GM18520 (cell line): ENCODE data around the gene ZNF467.

Experiments
- ATAC-seq: cut with Tn5 transposase; IDR thresholded peaks from one replicate; pipeline ENCODE4 v1.9.1; 2021; ENCODE audit not compliant: unreplicated experiment

Gene ZNF467

DNA sequence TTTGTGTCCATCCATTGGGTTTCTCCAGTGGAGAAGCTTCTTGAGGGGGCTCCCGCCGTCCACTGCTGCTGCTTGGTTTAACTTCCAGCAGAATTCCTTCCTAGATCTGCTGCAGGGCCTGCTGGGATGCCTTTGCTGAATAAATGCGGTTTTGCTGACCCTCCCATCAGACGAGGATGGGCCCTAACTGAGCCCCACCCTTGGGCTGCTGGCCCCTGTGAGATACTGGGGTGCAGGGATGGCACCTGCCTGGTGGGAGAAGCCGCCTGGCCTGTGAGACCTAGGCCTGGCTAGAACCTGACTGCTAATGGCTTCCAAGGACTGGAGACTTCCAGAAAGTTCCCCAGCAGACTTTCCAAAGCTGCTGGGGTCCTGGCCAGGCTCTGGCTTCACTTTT lies 43.8 kb downstream of the ZNF467 start:
- no peak for ATAC-seq

- no peak for ATAC-seq
Observed at GRCh38 chr7:149728491-149729375, 44.7 kb downstream of the ZNF467 start.

DNA sequence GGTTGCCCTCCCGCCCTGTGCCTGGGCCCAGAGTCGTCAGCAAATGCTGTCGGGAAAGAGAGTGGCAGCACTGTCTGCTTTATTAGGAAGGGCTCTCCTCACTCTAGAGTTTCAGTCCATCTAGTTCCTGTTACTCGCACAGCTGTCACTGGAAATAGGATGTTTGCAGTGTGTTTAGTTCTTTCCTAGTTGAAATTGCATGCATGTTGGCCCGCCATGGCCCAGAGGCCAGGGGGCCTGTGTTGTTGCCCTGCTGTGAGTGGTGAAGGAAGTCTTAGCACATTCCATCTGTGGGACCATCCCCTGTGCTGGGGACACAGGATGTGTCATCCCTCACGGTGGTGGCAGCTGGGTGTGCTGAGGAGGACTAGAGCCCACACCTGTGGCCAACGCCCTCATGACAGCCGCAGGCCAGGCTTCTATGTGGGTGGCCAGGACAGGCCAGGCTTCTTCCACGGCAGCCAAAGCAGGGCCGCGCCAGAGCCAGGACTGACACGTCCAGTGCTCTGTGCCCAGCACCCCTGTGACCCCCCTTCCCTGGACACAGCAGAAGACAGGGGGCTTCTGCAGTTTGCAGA lies 45.4 kb downstream of the ZNF467 start:
- no peak for ATAC-seq

DNA sequence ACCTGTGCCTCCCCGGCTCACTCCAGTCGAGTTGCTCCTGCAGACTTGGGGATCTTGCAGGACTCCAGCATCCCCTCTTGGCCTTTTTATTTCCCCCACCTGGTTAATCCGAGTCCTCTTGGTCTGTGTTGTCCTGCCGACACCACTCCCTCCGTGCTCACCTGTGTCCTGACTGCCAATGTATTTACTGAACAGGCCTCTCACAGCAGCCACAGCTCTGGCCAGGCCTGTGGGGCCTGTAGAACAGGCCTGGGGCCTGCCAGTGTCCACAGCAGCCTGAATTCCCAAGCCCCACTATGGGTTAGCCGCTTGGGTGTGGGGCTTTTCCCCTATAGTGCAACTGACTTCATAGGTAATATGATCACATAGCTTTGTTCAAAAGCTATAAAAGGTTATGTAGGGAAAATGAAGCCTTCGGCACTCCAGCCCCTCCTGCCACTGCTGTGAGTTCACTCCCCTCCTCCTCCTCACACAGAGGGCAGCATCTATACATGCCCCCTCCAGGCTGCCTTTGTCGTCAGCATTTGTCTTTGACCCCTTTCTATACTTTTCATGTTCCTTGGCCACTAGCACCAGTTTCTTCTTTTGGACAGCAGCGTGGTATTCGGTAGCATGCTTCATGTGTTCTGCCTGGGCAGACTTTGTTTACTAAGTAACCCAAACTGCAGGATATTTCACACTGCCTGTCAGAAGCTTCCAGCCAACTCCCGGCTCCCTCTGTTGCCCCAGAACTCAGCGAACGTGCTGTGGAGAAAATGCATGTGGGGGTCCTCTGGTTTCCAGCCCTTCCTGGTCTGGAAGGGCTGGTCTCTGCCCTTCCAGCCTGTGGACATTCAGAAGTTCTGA lies 46.1 kb downstream of the ZNF467 start:
- no peak for ATAC-seq

- ATAC-seq, result no peak
Observed at GRCh38 chr7:149725916-149726315, 47.5 kb downstream of the ZNF467 start.

- ATAC-seq, result no peak
Observed at GRCh38 chr7:149725426-149725821, 48.0 kb downstream of the ZNF467 start.

GRCh38 chr7:149724661-149725425 lies 48.5 kb downstream of the ZNF467 start:
- no peak for ATAC-seq

- ATAC-seq, result no peak
Observed at GRCh38 chr7:149723795-149724495, 49.4 kb downstream of the ZNF467 start.

GRCh38 chr7:149723082-149723767 lies 50.2 kb downstream of the ZNF467 start:
- no peak for ATAC-seq

DNA sequence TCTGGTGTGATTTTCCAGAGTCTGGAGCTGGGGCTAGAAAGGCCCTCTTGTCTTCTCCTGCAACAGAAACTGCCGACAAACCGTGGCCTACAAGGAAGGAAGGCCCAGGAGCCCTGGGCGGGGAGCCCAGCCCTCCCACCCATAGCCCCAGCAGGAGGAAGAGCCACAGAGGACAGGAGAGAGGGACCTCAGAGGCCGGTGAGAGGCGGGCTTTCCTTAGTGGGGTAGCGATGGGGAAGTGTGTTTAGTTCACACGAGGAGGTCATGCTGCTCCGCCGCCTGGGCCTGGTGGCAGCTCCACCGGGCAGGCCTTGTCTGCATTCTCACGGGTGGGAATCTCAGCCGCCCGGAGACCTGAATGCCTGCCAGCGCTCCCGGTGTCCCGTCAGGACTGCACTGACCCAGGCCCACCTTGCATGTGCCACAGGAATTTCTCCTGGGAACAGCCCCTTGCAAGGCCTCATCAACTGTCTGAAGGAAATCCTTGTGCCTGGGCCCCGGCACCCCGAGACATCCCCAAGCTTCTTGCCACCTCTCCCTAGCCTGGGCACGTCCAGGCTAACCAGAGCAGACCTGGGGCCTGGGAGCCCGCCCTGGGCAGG lies 50.9 kb downstream of the ZNF467 start:
- ATAC-seq, result no peak

GRCh38 chr7:149721084-149721601 lies 52.2 kb downstream of the ZNF467 start:
- peak; percentile 20 for ATAC-seq

GRCh38 chr7:149720372-149721083 lies 52.9 kb downstream of the ZNF467 start:
- peak; percentile 60 for ATAC-seq

DNA sequence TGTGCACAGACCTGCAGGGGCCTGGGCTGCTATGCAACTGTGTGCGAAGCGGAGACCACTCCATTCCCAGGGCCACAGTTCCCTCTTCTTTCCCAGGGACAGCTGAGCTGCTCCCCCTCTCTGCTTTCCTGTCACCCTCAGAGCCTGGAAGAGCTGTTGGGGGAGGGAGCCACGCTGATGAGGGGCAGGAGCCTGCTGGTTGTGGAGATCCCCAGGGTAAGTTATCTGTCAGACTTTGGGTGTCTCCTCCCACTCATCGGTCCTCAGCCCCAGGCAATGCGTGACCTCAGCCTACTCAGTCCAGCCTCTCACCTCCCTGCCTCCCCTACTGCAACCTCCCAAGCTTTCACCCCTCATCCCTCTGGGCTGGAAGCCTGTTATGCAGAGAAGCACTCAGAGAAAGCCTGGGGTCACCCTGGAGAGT lies 53.5 kb downstream of the ZNF467 start:
- ATAC-seq, result peak; percentile 35

DNA sequence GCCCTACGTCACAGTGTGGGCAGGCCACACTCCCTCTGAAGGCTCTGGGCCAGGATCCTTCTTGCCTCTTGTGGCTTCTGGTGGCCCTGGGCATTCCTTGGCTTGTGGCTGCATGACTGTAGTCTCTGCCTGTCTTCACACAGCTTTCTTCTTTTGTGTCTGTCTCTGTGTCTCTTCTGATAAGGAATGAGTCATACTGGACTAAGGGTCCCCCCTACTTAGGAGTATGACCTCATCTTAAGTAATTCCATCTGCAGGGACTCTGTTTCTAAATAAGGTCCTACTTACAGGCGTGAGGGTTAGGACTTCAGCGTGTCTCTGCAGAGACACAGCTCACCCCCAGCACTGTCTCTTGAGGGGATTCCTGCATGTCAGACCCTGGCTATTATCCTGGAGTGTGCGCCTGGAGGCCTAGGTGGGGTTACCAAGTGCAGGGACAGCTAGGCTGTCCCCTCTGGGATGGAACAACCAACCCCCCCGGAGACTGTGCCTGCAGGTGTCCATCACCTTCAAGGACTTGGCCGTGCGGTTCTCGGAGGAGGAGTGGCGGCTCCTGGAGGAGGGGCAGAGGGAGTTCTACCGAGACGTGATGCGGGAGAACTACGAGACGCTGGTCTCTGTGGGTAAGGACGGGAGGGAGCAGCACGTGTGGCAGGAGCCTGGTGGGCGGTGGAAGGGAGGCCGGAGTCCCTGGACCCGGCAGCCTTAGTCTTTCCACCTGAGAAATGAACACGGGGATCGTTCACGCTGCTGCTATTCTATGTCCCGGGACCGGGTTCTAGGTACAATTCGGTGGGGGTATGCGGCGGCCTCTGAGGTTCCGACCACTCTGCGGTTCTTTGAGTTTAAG lies 54.1 kb downstream of the ZNF467 start:
- ATAC-seq, result no peak

DNA sequence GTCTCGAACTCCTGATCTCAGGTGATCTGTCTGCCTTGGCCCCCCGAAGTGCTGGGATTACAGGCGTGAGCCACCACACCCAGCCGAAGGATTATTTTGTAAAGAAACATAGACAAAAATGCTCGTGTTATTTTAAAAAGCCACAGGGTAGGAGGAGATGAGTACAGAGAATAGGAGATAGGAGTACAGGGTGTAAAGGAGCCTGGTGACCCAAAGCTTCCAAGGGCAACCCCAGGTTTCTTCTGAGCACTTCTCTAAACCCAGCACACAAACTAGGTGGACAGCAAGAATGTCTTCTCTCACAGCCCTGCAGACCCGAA lies 54.7 kb downstream of the ZNF467 start:
- no peak for ATAC-seq

GRCh38 chr7:149717481-149717880 lies 55.9 kb downstream of the ZNF467 start:
- no peak for ATAC-seq

GRCh38 chr7:149716932-149717307 lies 56.5 kb downstream of the ZNF467 start:
- ATAC-seq, result no peak
